ENCODE data around the gene CEP41. TPM values are rescaled to one million over a fixed set of nuclear protein-coding genes. Genes with fewer than 3 reads are reported as not detected.

Gene CEP41
- total and polyA plus RNA-seq, 10 of the 15 experiments (the other 5 are each of a cell fraction or from before 2014, with no cell fraction given), result 11.4 to 43.0 (median 24.7) TPM

DNA sequence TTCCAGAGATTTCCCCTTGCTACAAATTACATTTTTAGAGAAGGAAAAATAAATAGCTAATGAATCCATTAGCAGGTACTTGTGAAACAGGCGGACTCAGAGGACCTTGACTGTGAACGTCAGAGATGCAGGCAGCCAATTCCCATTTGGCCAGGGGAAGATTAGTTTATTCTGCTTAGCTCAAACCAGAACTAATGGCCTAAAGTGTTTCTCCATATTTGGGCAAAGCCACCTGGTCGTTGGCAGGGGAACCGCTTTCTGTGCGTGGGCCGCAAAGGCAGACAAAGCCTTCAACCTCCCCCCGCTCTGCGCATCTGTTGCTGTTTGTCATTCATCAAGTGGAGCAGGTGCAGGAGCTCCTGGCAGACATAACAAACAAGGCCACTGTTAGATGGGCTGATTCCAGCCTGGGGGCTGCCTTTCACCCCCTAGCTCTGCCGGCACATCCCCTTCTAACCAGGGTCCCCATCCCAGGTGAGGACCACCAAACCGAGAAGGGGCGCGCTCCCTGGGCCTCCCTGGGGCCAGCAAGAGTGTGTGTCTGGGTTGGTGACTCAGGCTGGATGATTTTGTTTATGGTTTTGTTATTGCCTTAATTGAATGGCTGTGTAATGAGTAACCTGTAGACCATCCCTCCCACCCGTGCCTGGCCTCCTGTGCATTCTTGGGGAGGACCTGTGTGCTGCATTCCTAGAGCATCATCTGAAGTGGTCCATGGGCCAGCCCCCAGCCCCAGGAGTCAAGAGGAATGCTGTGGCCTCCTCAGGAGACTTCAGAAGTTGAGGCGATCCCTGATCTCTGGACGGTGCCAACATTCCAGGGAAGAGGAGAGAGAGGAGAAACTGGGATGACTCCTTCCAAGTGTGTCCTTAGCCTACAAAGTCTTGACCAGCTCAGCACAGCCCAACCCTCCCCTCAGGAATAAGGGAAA lies 75.0 kb downstream of the CEP41 start:
- H3K27ac ChIP-seq (ENCODE audit: control insufficient read depth, insufficient read depth), result peak overlapping the region; percentile 69
- ATAC-seq (peak; percentile 87), FAIRE-seq (peak; percentile 41), DNase-seq (ENCODE audit: low read depth, low spot score) (peak; percentile 51)
- H2AFZ ChIP-seq (ENCODE audit: control insufficient read depth, low read depth, low read length), result no peak overlapping the region; the same call in 1 of the 2 replicates
- H3K4me3 ChIP-seq, result no peak overlapping the region
- BruUV-seq (replicated peaks), result TSS peak; percentile 91
- H3K9ac ChIP-seq (ENCODE audit: control insufficient read depth, insufficient read depth, low read length), result peak overlapping the region; percentile 46; the same call in 1 of the 2 replicates
- ChIA-PET SMC1A (ENCODE audit: uncharacterized antibody, unreplicated experiment) (interaction anchor here (0.9 to 1.6 kb wide), 5 partner anchors 11 to 111 kb away, joined by 3 to 6 read pairs (median 4); no protein-coding TSS in a partner anchor), RAD21 (ENCODE audit: unreplicated experiment) (interaction anchor here (0.9 to 1.3 kb wide), 3 partner anchors 14 to 75 kb away, joined by 3 to 6 read pairs (median 4); partner anchors contain the start of gene CEP41), POLR2A (interaction anchor here (1.1 kb wide), 1 partner anchor 16 kb away, joined by 5 read pairs; no protein-coding TSS in a partner anchor), CTCF (interaction anchor here (0.7 to 1.2 kb wide), 2 partner anchors 14 to 123 kb away, joined by 3 read pairs; no protein-coding TSS in a partner anchor)
- no peaks in the 10 kb centered on the region for H4K20me1 ChIP-seq (ENCODE audit: control insufficient read depth, insufficient read depth)
- no peaks in the 10 kb centered on the region for H3K36me3 ChIP-seq (ENCODE audit: control insufficient read depth in 2 of 2, insufficient read depth in 2 of 2, low read length in 1 of 2)
- WGBS (ENCODE audit: insufficient coverage, insufficient replicate concordance, low lambda C conversion rate, missing lambda C conversion rate), result 84% methylated on average over 15 of the region's 15 CpGs
- peaks cover 13% of the 10 kb centered on the region for H3K4me1 ChIP-seq (ENCODE audit: control insufficient read depth, insufficient read depth, low read length)
- no peaks in the 10 kb centered on the region; the same call in 2 of the 3 replicates for H3K9me3 ChIP-seq (replicated peaks; ENCODE audit: control insufficient read depth, insufficient read depth, low read length)
- no peaks in the 10 kb centered on the region for H3K27me3 ChIP-seq (replicated peaks in 1 of 2; ENCODE audit: control insufficient read depth in 2 of 2, insufficient read depth in 2 of 2, low read length in 1 of 2)
- H3K79me2 ChIP-seq (ENCODE audit: control insufficient read depth, insufficient read depth, low read length), result no peaks in the 10 kb centered on the region
- intact Hi-C loops (cut with micrococcal nuclease; ENCODE audit: unreplicated experiment) (loop anchor here (5.0 kb wide), 2 partner anchors 122 to 123 kb away; no protein-coding TSS in a partner anchor), in situ Hi-C loops (cut with MboI) (no loop called here)
- H3K4me2 ChIP-seq (ENCODE audit: control insufficient read depth, insufficient read depth), result 0 out of 2 replicates have a peak overlapping the region, but pooled peaks have one; percentile 2
- peak; percentile 44 for TF ChIP-seq KLF5 (IDR thresholded peaks at IDR 0.05; ENCODE audit: partially characterized antibody)
- TF ChIP-seq HDAC6 (IDR thresholded peaks at IDR 0.05; ENCODE audit: unreplicated experiment), result no peak
- TF ChIP-seq SIN3A (IDR thresholded peaks at IDR 0.05; ENCODE audit: low read depth, low read length), result no peak
- no peak for TF ChIP-seq RB1 (IDR thresholded peaks at IDR 0.05; ENCODE audit: borderline replicate concordance)
- TF ChIP-seq ATF7 (IDR thresholded peaks at IDR 0.05; ENCODE audit: low read depth), result no peak
- TF ChIP-seq MEF2A (IDR thresholded peaks at IDR 0.05; ENCODE audit: insufficient read depth, low read depth, low read length), result no peak
- TF ChIP-seq, protein P1, sequence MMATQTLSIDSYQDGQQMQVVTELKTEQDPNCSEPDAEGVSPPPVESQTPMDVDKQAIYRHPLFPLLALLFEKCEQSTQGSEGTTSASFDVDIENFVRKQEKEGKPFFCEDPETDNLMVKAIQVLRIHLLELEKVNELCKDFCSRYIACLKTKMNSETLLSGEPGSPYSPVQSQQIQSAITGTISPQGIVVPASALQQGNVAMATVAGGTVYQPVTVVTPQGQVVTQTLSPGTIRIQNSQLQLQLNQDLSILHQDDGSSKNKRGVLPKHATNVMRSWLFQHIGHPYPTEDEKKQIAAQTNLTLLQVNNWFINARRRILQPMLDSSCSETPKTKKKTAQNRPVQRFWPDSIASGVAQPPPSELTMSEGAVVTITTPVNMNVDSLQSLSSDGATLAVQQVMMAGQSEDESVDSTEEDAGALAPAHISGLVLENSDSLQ (IDR thresholded peaks at IDR 0.05), result peak; percentile 66; the same call in 1 of the 2 replicates
- TF ChIP-seq MTA2 (IDR thresholded peaks at IDR 0.05; ENCODE audit: low read depth), result peak; percentile 85
- no peak for TF ChIP-seq NFYA (IDR thresholded peaks at IDR 0.05; ENCODE audit: borderline replicate concordance, low read depth, low read length)
- TF ChIP-seq, protein P2, sequence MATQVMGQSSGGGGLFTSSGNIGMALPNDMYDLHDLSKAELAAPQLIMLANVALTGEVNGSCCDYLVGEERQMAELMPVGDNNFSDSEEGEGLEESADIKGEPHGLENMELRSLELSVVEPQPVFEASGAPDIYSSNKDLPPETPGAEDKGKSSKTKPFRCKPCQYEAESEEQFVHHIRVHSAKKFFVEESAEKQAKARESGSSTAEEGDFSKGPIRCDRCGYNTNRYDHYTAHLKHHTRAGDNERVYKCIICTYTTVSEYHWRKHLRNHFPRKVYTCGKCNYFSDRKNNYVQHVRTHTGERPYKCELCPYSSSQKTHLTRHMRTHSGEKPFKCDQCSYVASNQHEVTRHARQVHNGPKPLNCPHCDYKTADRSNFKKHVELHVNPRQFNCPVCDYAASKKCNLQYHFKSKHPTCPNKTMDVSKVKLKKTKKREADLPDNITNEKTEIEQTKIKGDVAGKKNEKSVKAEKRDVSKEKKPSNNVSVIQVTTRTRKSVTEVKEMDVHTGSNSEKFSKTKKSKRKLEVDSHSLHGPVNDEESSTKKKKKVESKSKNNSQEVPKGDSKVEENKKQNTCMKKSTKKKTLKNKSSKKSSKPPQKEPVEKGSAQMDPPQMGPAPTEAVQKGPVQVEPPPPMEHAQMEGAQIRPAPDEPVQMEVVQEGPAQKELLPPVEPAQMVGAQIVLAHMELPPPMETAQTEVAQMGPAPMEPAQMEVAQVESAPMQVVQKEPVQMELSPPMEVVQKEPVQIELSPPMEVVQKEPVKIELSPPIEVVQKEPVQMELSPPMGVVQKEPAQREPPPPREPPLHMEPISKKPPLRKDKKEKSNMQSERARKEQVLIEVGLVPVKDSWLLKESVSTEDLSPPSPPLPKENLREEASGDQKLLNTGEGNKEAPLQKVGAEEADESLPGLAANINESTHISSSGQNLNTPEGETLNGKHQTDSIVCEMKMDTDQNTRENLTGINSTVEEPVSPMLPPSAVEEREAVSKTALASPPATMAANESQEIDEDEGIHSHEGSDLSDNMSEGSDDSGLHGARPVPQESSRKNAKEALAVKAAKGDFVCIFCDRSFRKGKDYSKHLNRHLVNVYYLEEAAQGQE (IDR thresholded peaks at IDR 0.05; ENCODE audit: low read depth, low read length), result no peak
- TF ChIP-seq, protein P3, sequence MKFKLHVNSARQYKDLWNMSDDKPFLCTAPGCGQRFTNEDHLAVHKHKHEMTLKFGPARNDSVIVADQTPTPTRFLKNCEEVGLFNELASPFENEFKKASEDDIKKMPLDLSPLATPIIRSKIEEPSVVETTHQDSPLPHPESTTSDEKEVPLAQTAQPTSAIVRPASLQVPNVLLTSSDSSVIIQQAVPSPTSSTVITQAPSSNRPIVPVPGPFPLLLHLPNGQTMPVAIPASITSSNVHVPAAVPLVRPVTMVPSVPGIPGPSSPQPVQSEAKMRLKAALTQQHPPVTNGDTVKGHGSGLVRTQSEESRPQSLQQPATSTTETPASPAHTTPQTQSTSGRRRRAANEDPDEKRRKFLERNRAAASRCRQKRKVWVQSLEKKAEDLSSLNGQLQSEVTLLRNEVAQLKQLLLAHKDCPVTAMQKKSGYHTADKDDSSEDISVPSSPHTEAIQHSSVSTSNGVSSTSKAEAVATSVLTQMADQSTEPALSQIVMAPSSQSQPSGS (IDR thresholded peaks at IDR 0.05; ENCODE audit: low read length), result no peak
- no peak for TF ChIP-seq TARDBP (IDR thresholded peaks at IDR 0.05; ENCODE audit: borderline replicate concordance)
- TF ChIP-seq, protein P4, sequence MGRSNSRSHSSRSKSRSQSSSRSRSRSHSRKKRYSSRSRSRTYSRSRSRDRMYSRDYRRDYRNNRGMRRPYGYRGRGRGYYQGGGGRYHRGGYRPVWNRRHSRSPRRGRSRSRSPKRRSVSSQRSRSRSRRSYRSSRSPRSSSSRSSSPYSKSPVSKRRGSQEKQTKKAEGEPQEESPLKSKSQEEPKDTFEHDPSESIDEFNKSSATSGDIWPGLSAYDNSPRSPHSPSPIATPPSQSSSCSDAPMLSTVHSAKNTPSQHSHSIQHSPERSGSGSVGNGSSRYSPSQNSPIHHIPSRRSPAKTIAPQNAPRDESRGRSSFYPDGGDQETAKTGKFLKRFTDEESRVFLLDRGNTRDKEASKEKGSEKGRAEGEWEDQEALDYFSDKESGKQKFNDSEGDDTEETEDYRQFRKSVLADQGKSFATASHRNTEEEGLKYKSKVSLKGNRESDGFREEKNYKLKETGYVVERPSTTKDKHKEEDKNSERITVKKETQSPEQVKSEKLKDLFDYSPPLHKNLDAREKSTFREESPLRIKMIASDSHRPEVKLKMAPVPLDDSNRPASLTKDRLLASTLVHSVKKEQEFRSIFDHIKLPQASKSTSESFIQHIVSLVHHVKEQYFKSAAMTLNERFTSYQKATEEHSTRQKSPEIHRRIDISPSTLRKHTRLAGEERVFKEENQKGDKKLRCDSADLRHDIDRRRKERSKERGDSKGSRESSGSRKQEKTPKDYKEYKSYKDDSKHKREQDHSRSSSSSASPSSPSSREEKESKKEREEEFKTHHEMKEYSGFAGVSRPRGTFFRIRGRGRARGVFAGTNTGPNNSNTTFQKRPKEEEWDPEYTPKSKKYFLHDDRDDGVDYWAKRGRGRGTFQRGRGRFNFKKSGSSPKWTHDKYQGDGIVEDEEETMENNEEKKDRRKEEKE (IDR thresholded peaks at IDR 0.05), result no peak

All from GM12878 (cell line).